DND-41 (cell line): ENCODE data around the gene ARFIP1.

Source experiments
- ATAC-seq: fragments of 200-7000 bp; cut with Tn5 transposase; 3 replicates; pipeline ENCODE4 v1.9.1; 2021; ENCODE audit warnings: low read depth; ENCODE audit not compliant: insufficient read depth
- DNase-seq: peaks from one replicate; pipeline ENCODE4 v3.0.0-alpha.2; 2020
- H2AFZ ChIP-seq: 2 replicates; pipeline ENCODE4 v1.6.0; 2012; ENCODE audit warnings: low read depth, low read length
- H3K27ac ChIP-seq: 2 replicates; pipeline ENCODE4 v1.5.1; 2012; ENCODE audit warnings: low read length, inconsistent platforms
- H3K27me3 ChIP-seq: fragments of 200-600 bp; sonication (generic); 2 replicates; pipeline ENCODE4 v1.6.0; 2012; ENCODE audit warnings: low read length, mild to moderate bottlenecking, inconsistent platforms; ENCODE audit not compliant: insufficient read depth, poor library complexity
- H3K36me3 ChIP-seq: 2 replicates; pipeline ENCODE4 v1.5.1; 2012; ENCODE audit warnings: low read length, inconsistent platforms; ENCODE audit not compliant: insufficient read depth
- H3K4me1 ChIP-seq: 2 replicates; pipeline ENCODE4 v1.5.1; 2012; ENCODE audit warnings: mild to moderate bottlenecking, low read length; ENCODE audit not compliant: insufficient read depth
- H3K4me2 ChIP-seq: 2 replicates; pipeline ENCODE4 v1.6.0; 2012; ENCODE audit warnings: mild to moderate bottlenecking, moderate library complexity, low read length, inconsistent platforms; ENCODE audit not compliant: insufficient read depth
- H3K4me3 ChIP-seq, 2 experiments: fragments of 200-600 bp in 1 of 2; shearing (Covaris generic) in 1 of 2; 2 replicates each; pipeline ENCODE4 v1.5.1; 2012 to 2016; ENCODE audit warnings: inconsistent platforms in 2 of 2, low read length in 2 of 2, mild to moderate bottlenecking in 2 of 2, low read depth in 1 of 2, moderate library complexity in 1 of 2
- H3K79me2 ChIP-seq: 2 replicates; pipeline ENCODE4 v1.6.0; 2012; ENCODE audit warnings: low read length, inconsistent platforms; ENCODE audit not compliant: insufficient read depth
- H3K9ac ChIP-seq: 2 replicates; pipeline ENCODE4 v1.6.0; 2012; ENCODE audit warnings: low read depth, mild to moderate bottlenecking, inconsistent platforms, low read length, moderate library complexity
- H3K9me3 ChIP-seq: 2 replicates; pipeline ENCODE4 v1.5.1; 2012; ENCODE audit warnings: low read length, moderate library complexity, mild to moderate bottlenecking, inconsistent platforms; ENCODE audit not compliant: insufficient read depth, severe bottlenecking
- H4K20me1 ChIP-seq: 2 replicates; pipeline ENCODE4 v1.6.0; 2012; ENCODE audit warnings: low read length; ENCODE audit not compliant: insufficient read depth
- CTCF ChIP-seq: IDR thresholded peaks from 2 replicates; pipeline ENCODE4 v1.5.1; 2012; ENCODE audit warnings: borderline replicate concordance, low read length, moderate library complexity, mild to moderate bottlenecking; ENCODE audit not compliant: poor library complexity, severe bottlenecking; ENCODE audit errors: extremely low read depth
- EZH2 ChIP-seq: IDR thresholded peaks from 3 replicates; pipeline ENCODE4 v1.6.1; 2012; ENCODE audit warnings: borderline replicate concordance, low read depth, mild to moderate bottlenecking, moderate library complexity, low read length, inconsistent platforms; ENCODE audit not compliant: severe bottlenecking

Gene ARFIP1

GRCh38 chr4:152734699-152735050 is 45.1 kb upstream of the ARFIP1 start:
- Histone ChIP-seq H3K36me3 (no peaks in the 10 kb centered on the region), H3K9me3 (no peaks in the 10 kb centered on the region), H3K4me1 (no peaks in the 10 kb centered on the region), H4K20me1 (no peaks in the 10 kb centered on the region), H3K27me3 (no peaks in the 10 kb centered on the region), H3K79me2 (no peaks in the 10 kb centered on the region), H3K9ac (no peak overlapping the region), H3K4me2 (no peak overlapping the region), H2AFZ (no peak overlapping the region), H3K27ac (no peak overlapping the region), H3K4me3 (no peak overlapping the region)
- TF ChIP-seq EZH2 (no peak), CTCF (no peak)
- no peak for DNase-seq
- ATAC-seq, result no peak

DNA sequence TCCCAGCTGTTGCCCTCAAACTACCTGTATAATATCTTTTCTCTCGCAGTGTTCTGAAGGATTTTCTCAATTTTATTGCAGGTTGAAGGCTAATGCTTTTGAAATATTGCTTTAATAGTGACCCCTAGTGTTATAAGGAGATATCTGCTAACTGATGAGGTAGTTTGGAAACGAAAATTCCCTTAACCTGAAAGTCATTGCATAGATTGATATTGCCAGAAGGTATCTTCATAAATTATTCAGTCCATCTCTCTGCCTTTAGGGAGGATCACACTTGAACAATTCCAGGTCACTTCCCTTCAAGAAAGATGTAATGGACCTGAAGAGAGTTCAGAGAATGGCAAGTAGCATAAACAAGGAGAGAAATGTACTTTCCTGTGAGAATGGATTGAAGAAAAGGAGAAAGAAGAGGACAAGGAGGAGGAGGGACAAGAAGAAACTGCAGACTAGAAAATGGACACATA is 44.3 kb upstream of the ARFIP1 start:
- DNase-seq, result no peak
- Histone ChIP-seq H3K4me1 (no peaks in the 10 kb centered on the region), H3K27ac (no peak overlapping the region), H3K79me2 (no peaks in the 10 kb centered on the region), H3K36me3 (no peaks in the 10 kb centered on the region), H3K9ac (no peak overlapping the region), H3K9me3 (no peaks in the 10 kb centered on the region), H3K27me3 (no peaks in the 10 kb centered on the region), H2AFZ (no peak overlapping the region), H3K4me3 (no peak overlapping the region), H3K4me2 (no peak overlapping the region), H4K20me1 (no peaks in the 10 kb centered on the region)
- peak; percentile 69; the same call in 2 of the 3 replicates for ATAC-seq
- no peak for TF ChIP-seq EZH2
- TF ChIP-seq CTCF, result peak; percentile 73

GRCh38 chr4:152735906-152736305 is 43.8 kb upstream of the ARFIP1 start:
- no peak overlapping the region for H3K27ac ChIP-seq
- no peak overlapping the region for H3K4me3 ChIP-seq
- DNase-seq (no peak), ATAC-seq (no peak)
- no peak overlapping the region for H3K4me2 ChIP-seq
- no peak overlapping the region for H3K9ac ChIP-seq
- H3K36me3 ChIP-seq, result no peaks in the 10 kb centered on the region
- H3K9me3 ChIP-seq, result no peaks in the 10 kb centered on the region
- no peaks in the 10 kb centered on the region for H3K79me2 ChIP-seq
- H4K20me1 ChIP-seq, result no peaks in the 10 kb centered on the region
- H3K27me3 ChIP-seq, result no peaks in the 10 kb centered on the region
- TF ChIP-seq CTCF (no peak), EZH2 (no peak)
- H2AFZ ChIP-seq, result no peak overlapping the region
- H3K4me1 ChIP-seq, result no peaks in the 10 kb centered on the region

DNA sequence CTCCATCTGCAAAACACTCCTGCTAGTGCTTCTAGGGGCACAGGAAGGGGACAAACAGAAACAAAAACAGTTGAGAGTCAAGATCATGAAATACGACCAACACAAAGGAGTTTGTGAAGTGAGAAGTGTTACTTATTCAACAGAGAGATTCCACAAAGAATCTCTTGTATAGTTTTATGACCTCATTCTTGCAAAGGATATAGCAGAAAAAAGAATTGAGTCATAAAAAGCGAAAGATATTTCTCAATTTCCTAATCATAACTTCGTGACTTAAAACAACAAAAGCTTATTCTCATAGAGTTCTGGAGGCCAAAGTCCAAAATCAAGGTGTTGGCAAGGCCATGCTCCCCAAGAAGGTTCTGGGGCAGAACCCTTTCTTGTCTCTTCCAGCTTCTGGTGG is 40.9 kb upstream of the ARFIP1 start:
- Histone ChIP-seq H2AFZ (no peak overlapping the region), H3K79me2 (no peaks in the 10 kb centered on the region), H3K36me3 (no peaks in the 10 kb centered on the region), H3K4me2 (no peak overlapping the region), H3K4me3 (no peak overlapping the region), H3K4me1 (no peaks in the 10 kb centered on the region), H3K27me3 (no peaks in the 10 kb centered on the region), H3K27ac (no peak overlapping the region), H3K9me3 (no peaks in the 10 kb centered on the region), H3K9ac (no peak overlapping the region), H4K20me1 (no peaks in the 10 kb centered on the region)
- DNase-seq (no peak), ATAC-seq (no peak)
- TF ChIP-seq EZH2 (no peak), CTCF (no peak)
